WTC11 (cell line): ENCODE data around the gene ZNF232.
"Not testable (repeated sequence)": the region's sequence is repeated elsewhere in the genome, so short reads cannot be mapped to it uniquely, and the experiment has no call there.

Experiments
- CREM ChIP-seq: sonication (generic); formaldehyde crosslinking; IDR thresholded peaks from 2 replicates; pipeline ENCODE4 v1.8.1; 2022; ENCODE audit warnings: mild to moderate bottlenecking, missing genetic modification reagents, moderate library complexity
- TF ChIP-seq, protein P1 (sequence below): fragments of 200-600 bp; IDR thresholded peaks from 2 replicates; pipeline ENCODE4 v1.8.0; 2022; ENCODE audit warnings: antibody characterized with exemption

DNA sequence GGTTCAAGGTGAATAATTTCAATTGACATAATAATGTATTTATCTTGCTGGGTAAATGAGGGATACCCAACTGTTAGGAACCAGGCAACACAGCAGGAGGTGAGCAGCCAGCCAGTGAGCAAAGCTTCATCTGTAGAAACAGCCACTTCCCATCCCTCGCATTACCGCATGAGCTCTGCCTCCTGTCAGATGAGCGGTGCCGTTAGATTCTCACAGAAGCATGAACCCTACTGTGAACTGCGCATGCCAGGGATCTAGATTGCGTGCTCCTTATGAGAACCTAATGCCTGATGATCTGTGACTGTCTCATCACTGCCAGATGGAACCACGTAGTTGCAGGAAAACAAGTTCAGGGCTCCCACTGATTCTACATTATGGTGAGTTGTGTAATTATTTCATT lies 13.2 kb upstream of the ZNF232 start:
- TF ChIP-seq CREM (CRISPR knock-in tag): not testable (repeated sequence)
- TF ChIP-seq, protein P1, sequence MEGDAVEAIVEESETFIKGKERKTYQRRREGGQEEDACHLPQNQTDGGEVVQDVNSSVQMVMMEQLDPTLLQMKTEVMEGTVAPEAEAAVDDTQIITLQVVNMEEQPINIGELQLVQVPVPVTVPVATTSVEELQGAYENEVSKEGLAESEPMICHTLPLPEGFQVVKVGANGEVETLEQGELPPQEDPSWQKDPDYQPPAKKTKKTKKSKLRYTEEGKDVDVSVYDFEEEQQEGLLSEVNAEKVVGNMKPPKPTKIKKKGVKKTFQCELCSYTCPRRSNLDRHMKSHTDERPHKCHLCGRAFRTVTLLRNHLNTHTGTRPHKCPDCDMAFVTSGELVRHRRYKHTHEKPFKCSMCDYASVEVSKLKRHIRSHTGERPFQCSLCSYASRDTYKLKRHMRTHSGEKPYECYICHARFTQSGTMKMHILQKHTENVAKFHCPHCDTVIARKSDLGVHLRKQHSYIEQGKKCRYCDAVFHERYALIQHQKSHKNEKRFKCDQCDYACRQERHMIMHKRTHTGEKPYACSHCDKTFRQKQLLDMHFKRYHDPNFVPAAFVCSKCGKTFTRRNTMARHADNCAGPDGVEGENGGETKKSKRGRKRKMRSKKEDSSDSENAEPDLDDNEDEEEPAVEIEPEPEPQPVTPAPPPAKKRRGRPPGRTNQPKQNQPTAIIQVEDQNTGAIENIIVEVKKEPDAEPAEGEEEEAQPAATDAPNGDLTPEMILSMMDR: not testable (repeated sequence)
